ENCODE results near the gene HSPA2. TPM values are rescaled to one million over a fixed set of nuclear protein-coding genes. Genes with fewer than 3 reads are reported as not detected.

Gene HSPA2
- total RNA-seq, 1 experiment from 2014 or later, result 30.2 TPM

DNA sequence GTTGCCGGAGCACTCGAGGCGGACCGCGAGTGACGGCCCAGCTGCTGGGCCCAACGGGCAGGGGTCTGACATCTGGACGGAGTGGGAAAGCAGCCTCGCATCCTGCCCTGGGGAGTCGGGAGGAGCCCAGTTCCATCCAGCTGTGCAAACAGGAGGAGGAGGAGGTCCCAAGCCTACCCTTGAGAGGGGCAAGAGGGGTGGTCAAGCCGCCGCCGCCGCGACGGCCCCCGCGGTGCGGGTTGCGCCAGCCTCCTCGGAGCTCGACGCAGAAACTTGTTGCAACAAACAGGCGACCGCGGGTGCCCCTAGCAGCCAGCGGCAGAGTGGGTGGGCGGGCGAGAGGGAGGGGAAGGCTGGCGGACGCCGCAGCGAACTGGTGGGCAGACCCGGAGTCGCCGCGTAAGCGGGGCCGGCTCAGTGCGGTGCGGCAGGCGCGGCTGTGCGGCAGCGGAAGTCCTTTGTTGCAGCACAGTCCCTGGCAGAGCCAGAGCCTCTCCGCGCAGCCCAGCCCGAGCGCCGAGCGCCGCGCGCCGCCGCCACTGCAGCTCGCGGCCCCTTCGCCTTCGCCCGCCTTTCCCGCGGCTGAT lies 36.1 kb upstream of the HSPA2 start, which contains the start of gene ZBTB1:
Gene ZBTB1 (plus strand): TSS at position 461 of the 587 bp plus-strand sequence. CDS start 16,735 bp downstream, outside the sequence.
- no peaks in the 10 kb centered on the region for H3K27me3 Mint-ChIP-seq (ENCODE audit: low read depth)
- peak within 1 kb of the TSS; percentile 99 for H3K27ac Mint-ChIP-seq
- ChIA-PET CTCF (interaction anchor here (0.6 to 1.8 kb wide), 3 partner anchors 18 to 132 kb away, joined by 3 to 6 read pairs (median 3); partner anchors contain the start of gene HSPA2), POLR2A (interaction anchor here (0.6 to 2.8 kb wide), 18 partner anchors 9 to 463 kb away, joined by 3 to 14 read pairs (median 4); partner anchors contain the start of genes HSPA2 and MTHFD1)
- no peaks in the 10 kb centered on the region; the same call in 1 of the 2 replicates for H3K36me3 Mint-ChIP-seq
- H3K9me3 Mint-ChIP-seq, result no peaks in the 10 kb centered on the region
- peaks cover 57% of the 10 kb centered on the region for H3K4me1 Mint-ChIP-seq
- ATAC-seq (peak; percentile 53), DNase-seq (ENCODE audit: low spot score) (peak; percentile 87)
- peak within 1 kb of the TSS; percentile 81 for H3K4me3 Mint-ChIP-seq
- peak; percentile 55; the same call in 1 of the 2 replicates for TF ChIP-seq EMX1 (CRISPR knock-in tag; IDR thresholded peaks at IDR 0.05)
- TF ChIP-seq, protein P1, sequence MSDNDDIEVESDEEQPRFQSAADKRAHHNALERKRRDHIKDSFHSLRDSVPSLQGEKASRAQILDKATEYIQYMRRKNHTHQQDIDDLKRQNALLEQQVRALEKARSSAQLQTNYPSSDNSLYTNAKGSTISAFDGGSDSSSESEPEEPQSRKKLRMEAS (CRISPR knock-in tag; IDR thresholded peaks at IDR 0.05), result no peak
- TF ChIP-seq NR1H2 (CRISPR knock-in tag; IDR thresholded peaks at IDR 0.05), result no peak
- TF ChIP-seq ZBTB21 (CRISPR knock-in tag; IDR thresholded peaks at IDR 0.05; ENCODE audit: borderline replicate concordance), result 0 out of 2 replicates have a peak, but pooled peaks have one; percentile 22
- TF ChIP-seq, protein P2, sequence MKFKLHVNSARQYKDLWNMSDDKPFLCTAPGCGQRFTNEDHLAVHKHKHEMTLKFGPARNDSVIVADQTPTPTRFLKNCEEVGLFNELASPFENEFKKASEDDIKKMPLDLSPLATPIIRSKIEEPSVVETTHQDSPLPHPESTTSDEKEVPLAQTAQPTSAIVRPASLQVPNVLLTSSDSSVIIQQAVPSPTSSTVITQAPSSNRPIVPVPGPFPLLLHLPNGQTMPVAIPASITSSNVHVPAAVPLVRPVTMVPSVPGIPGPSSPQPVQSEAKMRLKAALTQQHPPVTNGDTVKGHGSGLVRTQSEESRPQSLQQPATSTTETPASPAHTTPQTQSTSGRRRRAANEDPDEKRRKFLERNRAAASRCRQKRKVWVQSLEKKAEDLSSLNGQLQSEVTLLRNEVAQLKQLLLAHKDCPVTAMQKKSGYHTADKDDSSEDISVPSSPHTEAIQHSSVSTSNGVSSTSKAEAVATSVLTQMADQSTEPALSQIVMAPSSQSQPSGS (CRISPR knock-in tag; IDR thresholded peaks at IDR 0.05; ENCODE audit: borderline replicate concordance, low read depth), result 0 out of 2 replicates have a peak, but pooled peaks have one; percentile 15
- TF ChIP-seq NFYB (CRISPR knock-in tag; conservative IDR thresholded peaks at IDR 0.05; ENCODE audit: low read depth), result peak; percentile 33; the same call in 1 of the 2 replicates
- TF ChIP-seq ELF4 (CRISPR knock-in tag; IDR thresholded peaks at IDR 0.05; ENCODE audit: low read depth), result no peak; the same call in 1 of the 2 replicates
- no peak; the same call in 1 of the 2 replicates for TF ChIP-seq ERG (CRISPR knock-in tag; IDR thresholded peaks at IDR 0.05)
- TF ChIP-seq IRF2 (CRISPR knock-in tag; IDR thresholded peaks at IDR 0.05; ENCODE audit: borderline replicate concordance, low read depth), result no peak
- TF ChIP-seq FOXK1 (CRISPR knock-in tag; IDR thresholded peaks at IDR 0.05), result peak; percentile 10; the same call in 1 of the 2 replicates
- TF ChIP-seq HMGA2 (CRISPR knock-in tag; IDR thresholded peaks at IDR 0.05), result no peak
- peak; percentile 33; the same call in 1 of the 2 replicates for TF ChIP-seq SP1 (CRISPR knock-in tag; conservative IDR thresholded peaks at IDR 0.05)
- TF ChIP-seq ZNF416 (CRISPR knock-in tag; IDR thresholded peaks at IDR 0.05), result 0 out of 2 replicates have a peak, but pooled peaks have one; percentile 17
- 0 out of 2 replicates have a peak, but pooled peaks have one; percentile 17 for TF ChIP-seq ZNF232 (CRISPR knock-in tag; IDR thresholded peaks at IDR 0.05)
- no peak for TF ChIP-seq E2F1 (CRISPR knock-in tag; IDR thresholded peaks at IDR 0.05)
- no peak for TF ChIP-seq NFE2L1 (CRISPR knock-in tag; IDR thresholded peaks at IDR 0.05)
- 0 out of 2 replicates have a peak, but pooled peaks have one; percentile 64 for TF ChIP-seq NFATC4 (CRISPR knock-in tag; IDR thresholded peaks at IDR 0.05)
- TF ChIP-seq E2F4 (CRISPR knock-in tag; IDR thresholded peaks at IDR 0.05; ENCODE audit: borderline replicate concordance, low read depth), result peak; percentile 19; the same call in 1 of the 2 replicates
- TF ChIP-seq MYBL2 (CRISPR knock-in tag; IDR thresholded peaks at IDR 0.05), result 0 out of 2 replicates have a peak, but pooled peaks have one; percentile 77
